CD4-positive, alpha-beta T cell treated with Interleukin-1 beta for 1 hour (primary cell): ENCODE measurements around the gene MACROD2.

Experiments used
- DNase-seq, 2 donors: peaks; one replicate each; pipeline ENCODE4 v3.0.0-alpha.2; 2020 to 2022

The MACROD2 gene

DNA sequence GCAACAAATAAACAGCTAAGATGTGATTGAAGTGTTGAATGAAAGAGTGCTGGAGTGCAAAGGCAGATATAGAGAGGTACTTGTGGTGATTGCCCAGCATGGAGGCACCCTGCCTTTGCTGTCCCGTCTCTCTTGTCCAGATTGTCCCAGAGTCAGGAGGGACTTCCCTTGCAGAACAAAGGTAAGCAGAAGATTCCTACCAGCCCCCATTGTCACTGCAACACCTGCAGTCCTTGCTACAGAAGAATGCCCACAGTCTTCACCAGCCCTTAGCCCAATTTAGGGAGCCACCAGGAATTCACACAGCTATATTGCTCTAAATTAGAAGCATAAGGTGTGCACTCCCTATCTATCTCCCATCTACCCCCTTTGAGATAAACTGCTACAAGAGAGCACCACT lies 2086.1 kb downstream of the MACROD2 start:
- no peak for DNase-seq

GRCh38 chr20:16082051-16082550 lies 2086.8 kb downstream of the MACROD2 start:
- no peak for DNase-seq

- DNase-seq: no peak
These were observed 2088.4 kb downstream of the MACROD2 start for GRCh38 chr20:16083639-16084280.

DNA sequence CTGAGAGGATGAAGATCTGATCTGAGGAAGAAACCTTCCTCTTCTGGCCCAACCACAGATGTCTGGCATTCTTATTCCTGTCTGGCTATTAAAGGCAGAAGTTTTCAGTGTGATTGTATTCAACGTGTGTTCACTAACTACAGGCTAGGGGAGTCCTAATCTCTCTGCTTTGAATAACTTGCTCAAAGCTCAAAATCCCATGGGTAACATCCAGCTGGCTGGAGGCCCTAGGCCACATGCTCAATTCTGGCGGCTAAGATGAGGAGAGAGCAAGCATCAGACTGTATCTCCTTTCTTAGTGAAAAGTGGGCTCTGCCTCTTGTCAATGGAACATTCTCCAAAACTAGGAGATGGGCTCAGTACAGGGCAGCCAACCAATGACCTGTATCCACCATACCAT lies 2099.9 kb downstream of the MACROD2 start:
- no peak for DNase-seq

GRCh38 chr20:16096756-16097326 lies 2101.5 kb downstream of the MACROD2 start:
- no peak for DNase-seq

- no peak for DNase-seq
These were observed 2102.5 kb downstream of the MACROD2 start for GRCh38 chr20:16097788-16098187.

DNA sequence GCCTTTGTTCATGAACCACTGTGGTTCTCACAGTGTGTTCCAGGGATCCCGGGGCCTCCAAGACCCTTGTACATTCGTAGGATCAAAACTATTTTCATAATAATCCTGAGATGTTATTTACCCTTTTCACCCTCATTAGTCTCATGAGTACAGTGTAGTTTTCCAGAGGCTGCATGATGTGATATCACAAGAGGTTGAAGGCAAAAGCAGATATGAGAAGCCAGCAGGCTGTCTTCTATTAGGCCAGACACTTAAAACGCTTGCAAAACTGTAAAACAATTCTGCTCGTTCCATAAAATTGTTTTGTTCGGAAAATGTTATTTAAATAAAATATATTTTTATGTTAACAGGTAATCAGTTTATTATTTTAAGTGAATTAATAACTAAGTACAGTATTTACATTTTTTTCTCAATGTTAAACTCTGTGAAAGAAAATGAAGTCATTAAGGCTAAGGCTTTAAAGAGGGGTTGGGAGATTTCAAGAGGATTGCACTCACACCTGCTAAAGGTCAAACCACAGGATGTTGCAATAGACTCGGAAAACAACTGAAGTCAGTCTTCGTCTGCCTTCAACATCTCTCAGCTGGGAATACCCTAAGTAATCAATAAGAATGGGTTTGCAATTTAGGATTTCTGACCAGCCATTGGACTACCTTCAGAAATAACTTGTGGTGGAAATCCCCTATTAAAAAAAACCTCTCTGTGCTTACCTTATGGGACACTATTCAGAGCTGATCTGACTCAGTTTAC lies 2103.7 kb downstream of the MACROD2 start:
- no peak for DNase-seq

DNA sequence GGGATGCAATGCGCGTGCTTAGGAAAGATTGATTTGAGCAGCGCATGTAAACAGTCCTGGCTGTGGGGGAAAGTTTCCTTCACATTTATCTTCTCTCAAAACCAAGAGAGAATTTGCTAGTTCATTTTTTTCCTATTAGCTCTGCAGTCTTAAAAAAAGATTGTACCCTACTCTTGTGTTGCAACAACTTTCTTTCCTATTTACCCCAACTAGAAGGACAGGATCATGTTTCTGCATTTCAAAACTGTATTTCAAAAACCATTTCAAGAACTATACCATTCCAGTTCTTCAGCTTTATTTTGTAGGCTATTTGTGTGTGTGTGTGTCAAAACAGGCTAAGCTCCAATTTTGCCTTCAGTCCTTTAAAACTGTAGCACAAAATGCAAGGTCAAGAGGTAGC lies 2104.8 kb downstream of the MACROD2 start:
- no peak for DNase-seq

DNA sequence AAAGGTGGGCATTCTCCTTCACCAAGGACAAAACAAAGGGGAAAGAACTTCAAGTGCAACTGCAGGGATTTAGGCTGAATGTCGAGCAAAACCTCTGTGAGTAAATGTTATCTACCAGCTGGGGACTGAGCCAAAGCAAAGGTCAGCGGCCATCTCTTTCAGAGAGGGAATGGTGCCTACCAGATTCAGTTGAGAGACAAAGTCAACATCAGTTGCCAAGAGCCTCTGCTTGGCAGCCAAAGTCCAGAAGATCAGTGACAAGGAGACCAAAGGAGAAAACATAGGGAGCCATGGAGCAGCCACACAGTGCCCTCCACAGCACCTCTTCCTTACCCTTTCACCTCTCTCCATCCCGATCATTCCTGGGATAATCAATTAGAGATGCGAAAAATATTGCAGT lies 2105.5 kb downstream of the MACROD2 start:
- DNase-seq: no peak
